ENCODE data around the gene FGD6.
"Not testable (repeated sequence)": the region's sequence is repeated elsewhere in the genome, so short reads cannot be mapped to it uniquely, and the experiment has no call there.

FGD6 gene

GRCh38 chr12:95178136-95178535 is 39.1 kb downstream of the FGD6 start:
- no peak for DNase-seq (ENCODE audit: low read depth)

DNA sequence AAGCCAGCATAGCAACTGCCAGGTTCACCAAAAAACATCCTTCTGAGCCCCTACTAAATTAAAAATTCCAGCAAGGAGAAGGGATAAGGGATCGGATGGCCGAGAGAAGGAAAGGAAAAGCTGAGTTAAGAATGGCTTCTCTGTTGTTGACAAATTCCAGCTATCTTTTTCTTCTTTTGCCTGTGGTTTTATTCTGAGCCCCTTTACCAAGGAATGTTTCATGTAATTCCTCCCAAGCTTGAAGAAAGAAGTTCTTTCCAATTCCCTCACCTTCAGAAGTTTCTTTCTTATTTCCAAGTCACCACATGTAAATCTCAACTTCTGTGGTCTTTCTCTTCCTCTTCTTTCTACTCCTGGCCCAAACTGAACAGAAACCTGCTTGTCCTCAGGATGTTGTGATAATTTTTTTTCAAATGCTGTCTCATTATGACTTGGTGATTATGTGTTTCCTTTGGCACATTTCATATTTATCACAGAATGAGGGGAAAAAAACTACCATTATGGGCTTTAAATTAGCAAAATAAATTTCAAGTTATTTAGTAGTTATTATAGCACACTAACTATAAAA is 40.0 kb downstream of the FGD6 start:
- DNase-seq (ENCODE audit: low read depth), result no peak

DNA sequence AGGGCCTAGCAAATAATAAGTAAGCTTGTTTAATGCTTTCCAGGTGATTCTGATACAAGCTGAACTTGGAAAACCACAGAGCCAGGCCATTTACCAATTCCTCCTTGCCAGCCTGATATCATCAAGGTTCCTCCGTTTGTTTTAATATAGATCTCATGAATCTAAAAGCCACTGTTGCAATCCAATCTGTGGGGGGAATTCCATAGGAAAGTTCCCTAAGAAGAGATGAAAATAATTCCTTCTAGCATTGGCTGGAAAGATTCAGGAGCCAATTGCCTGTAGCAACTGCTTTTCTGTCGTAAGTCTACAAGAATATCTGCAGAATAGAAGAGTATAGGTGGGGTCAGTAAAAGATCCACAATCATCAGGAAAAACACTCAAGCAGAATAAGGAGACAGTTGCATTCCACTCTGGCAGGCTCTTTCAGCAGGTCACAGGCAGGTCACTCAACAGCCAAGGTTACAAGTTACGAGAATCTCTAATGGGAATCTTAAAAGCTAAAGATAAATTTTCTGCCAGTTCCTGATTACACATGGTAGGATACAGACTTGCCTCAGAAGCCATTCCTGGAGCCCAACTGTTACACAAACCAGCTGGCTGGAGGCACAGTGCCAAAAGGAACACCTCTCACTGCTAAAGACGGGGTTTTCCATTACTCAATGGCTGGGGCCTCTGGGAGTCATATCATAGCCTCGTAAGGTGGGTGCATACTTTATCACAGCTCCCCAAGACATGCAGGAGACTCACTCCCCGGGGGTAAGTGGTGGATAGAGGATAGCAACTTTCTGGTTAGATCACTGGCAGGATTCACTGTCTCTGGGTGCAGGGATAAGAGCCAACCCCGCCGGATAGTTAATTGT is 43.6 kb downstream of the FGD6 start:
- no peak for DNase-seq (ENCODE audit: low read depth)

- DNase-seq (ENCODE audit: low read depth), result no peak
Observed at GRCh38 chr12:95169368-95169767, 47.9 kb downstream of the FGD6 start.

DNA sequence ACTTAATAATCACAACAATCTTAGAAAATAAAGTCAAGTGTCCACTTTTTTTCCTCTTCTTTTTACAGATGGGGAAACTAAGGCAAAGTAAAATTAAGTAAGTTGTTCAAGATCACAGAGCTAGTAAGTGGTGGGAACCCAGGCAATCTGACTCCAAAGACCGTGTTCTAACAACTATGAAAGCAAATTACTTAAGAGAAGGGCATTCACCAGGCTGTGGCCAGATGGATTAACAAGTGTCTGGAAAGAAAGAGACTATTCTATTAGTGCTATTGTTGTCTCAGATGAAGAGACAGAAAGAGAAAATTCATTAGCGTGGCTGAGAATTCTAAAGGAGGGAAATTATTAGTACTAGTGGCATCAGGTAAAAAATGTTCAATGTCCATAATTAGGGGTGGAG is 48.5 kb downstream of the FGD6 start:
- no peak for DNase-seq (ENCODE audit: low read depth)

GRCh38 chr12:95164656-95165055 is 52.6 kb downstream of the FGD6 start:
- no peak for DNase-seq (ENCODE audit: low read depth)

- DNase-seq (ENCODE audit: low read depth), result no peak
Observed at GRCh38 chr12:95158919-95159318, 58.3 kb downstream of the FGD6 start.

- no peak for DNase-seq (ENCODE audit: low read depth)
Observed at GRCh38 chr12:95151821-95152220, 65.4 kb downstream of the FGD6 start.

- DNase-seq (ENCODE audit: low read depth), result no peak
Observed at GRCh38 chr12:95151406-95151805, 65.9 kb downstream of the FGD6 start.

- DNase-seq (ENCODE audit: low read depth), result no peak
Observed at GRCh38 chr12:95150501-95150900, 66.8 kb downstream of the FGD6 start.

DNA sequence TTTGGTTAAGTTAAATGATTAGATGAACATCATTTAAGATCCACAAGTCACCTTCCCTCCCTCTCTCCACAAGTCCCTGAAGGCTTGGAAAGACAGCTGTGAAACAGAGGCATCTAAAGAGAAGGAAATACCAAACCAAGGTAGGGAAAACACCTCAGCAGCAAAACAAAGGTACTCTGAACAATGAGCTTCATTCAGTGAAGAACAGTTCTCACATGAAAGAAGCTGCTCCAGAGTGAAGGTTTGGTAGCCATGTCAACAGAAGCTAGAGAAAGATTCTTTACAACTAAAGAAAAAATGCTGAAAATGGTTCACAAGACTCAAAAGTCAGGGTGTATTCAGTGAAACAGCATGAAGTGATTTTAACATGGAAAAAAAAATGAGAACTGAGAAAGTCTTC is 69.4 kb downstream of the FGD6 start:
- DNase-seq (ENCODE audit: low read depth), result no peak

DNA sequence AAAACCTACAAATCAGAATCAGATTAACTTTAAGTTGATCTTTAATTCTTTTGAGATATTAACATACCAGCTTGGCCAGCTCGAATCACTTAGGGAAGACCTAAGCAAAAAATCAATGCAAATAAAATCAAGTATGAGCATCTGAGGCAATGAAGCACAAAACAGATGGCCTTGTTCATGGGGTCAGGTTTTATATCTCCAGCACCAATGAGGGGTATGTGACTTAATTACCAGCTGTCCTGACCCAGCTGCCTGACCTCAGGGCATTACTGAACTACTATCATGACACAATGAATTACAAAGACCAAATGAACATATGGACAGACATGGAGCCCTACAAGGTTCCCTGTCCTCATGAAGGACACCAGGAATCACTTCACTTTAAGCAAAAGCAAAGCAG is 70.5 kb downstream of the FGD6 start:
- DNase-seq (ENCODE audit: low read depth), result no peak

DNA sequence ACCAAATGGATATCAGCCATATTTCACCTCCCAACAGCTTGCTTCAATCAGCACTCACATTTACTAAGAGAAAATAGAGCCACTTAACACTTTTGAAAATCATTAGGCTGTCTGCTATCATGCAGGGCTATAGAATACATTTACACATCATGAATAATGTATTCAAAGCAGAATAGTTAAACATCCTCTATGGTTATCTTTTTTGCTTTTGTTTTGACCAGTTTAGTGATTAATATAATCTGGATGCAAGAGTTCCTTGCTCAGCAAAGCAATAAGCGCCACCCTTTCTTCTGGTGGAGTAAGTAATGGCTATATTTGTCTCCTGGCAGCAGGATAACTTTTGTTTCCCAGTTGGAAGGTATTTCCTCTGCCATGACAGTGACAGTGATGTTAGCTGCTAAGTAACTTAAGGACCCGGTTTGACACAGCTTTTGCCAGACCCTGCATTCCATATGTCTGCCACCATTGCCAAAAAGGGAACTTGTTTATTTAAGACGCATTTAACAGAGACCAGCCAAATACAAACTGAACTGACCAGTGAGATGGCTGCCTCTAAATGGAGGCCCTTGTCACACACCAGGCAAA is 73.6 kb downstream of the FGD6 start:
- no peak for DNase-seq (ENCODE audit: low read depth)

GRCh38 chr12:95142431-95143151 is 74.7 kb downstream of the FGD6 start:
- DNase-seq (ENCODE audit: low read depth), result no peak

DNA sequence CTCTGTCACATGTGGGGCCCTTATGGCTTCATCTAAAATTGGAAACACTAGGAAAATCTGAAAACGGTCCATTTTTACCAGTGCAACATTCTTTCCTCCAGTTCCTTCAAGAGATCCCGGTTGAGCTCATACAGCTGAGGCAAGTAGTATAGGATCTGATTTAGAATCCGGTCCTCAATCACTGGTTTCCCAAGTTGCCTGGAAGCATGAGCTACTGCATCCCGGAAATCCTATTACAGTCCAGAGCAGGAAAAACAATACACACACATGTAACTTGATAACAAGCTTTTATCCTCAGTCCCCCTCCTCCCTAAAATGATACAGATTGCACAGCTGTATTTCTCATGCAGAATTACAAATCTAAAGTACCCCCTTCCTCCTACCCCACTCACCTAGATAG is 76.0 kb downstream of the FGD6 start:
- no peak for DNase-seq (ENCODE audit: low read depth)

DNA sequence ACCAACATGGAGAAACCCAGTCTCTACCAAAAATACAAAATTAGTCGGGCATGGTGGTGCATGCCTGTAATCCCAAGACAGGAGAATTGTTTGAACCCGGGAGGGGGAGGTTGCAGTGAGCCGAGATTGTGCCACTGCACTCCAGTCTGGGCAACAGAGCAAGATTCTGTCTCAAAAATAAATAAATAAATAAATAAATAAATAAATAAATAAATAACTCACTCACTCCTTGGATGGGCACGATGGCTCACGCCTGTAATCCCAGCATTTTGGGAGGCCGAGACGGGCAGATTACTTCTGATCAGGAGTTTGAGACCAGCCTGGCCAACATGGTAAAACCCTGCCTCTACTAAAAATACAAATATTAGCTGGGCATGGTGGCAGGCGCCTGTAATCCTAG is 79.2 kb downstream of the FGD6 start:
- not testable (repeated sequence) for DNase-seq (ENCODE audit: low read depth)

DNA sequence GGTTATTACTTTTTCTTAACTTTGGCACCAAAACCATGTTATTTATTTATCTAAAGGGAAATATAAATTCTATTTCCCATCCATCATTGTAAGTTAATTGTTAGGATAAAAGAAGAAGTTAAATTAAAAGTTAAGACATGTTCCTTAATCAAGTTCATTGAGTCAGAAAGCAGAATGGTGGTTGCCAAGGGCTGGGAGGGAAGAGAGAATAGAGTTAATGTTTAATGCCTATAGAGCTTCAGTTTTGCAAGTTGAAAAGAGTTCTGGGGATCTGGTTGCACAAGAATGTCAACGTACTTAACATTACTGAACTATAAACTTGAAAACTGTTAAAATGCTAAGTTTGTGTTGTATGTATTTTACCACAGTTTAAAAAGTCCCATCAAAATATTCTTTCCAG is 80.7 kb downstream of the FGD6 start:
- DNase-seq (ENCODE audit: low read depth), result no peak

- no peak for DNase-seq (ENCODE audit: low read depth)
Observed at GRCh38 chr12:95134085-95134484, 83.2 kb downstream of the FGD6 start.

GRCh38 chr12:95131589-95132340 is 85.5 kb downstream of the FGD6 start:
- no peak for DNase-seq (ENCODE audit: low read depth)

- DNase-seq (ENCODE audit: low read depth), result no peak
Observed at GRCh38 chr12:95130096-95130495, 87.2 kb downstream of the FGD6 start.

- DNase-seq (ENCODE audit: low read depth), result no peak
Observed at GRCh38 chr12:95129115-95129514, 88.2 kb downstream of the FGD6 start.

DNA sequence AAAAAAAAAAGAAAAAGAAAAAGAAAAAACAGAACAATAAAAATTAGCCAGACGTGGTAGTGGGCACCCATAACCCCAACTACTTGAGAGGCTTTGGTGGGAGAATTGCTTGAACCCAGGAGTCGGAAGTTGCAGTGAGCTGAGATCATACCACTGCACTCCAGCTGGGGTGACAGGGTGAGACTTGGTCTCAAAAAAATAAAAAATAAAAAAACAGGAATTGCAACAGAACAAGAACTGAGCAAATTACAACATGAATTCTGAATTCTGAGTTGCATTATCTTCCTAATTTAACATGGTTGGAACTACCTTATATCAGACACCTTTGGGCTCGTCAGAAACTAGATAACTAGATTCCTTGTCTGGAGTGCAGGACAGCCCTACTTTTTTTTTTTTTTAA is 90.5 kb downstream of the FGD6 start:
- no peak for DNase-seq (ENCODE audit: low read depth)

Data from activated T-cell treated with anti-CD3 and anti-CD28 coated beads for 24 hours (primary cell).